ENCODE data around the gene LRBA.

GRCh38 chr4:151012820-151013219 is 2.3 kb downstream of the LRBA start:
- TF ChIP-seq POLR2A (IDR thresholded peaks at IDR 0.05): no peak
- TF ChIP-seq CTCF (IDR thresholded peaks at IDR 0.05): no peak
- no peak for TF ChIP-seq POLR2AphosphoS5 (IDR thresholded peaks at IDR 0.05)

Data from breast epithelium (tissue), 3 donors.